Common myeloid progenitor, CD34-positive (primary cell): ENCODE data around the gene CDH1.

ENCODE experiments used
- CTCF ChIA-PET: fragments of 350-600 bp; sonication (Branson Sonifier 250); formaldehyde crosslinking; loops from one replicate; lab custom pipeline; 2021; ENCODE audit warnings: antibody characterized with exemption; lab: Charles Lee
- POLR2A ChIA-PET: fragments of 350-600 bp; sonication (Branson Sonifier 250); formaldehyde crosslinking; loops from one replicate; lab custom pipeline; 2021; ENCODE audit warnings: antibody characterized with exemption; lab: Charles Lee
- DNase-seq, 3 donors: peaks; one replicate each; pipeline versions ENCODE4 v3.0.0 to v3.0.0-alpha.2; 2013
- H3K27ac ChIP-seq, 2 experiments: 1 replicate in 1 of 2; 2 replicates in 1 of 2; pipeline ENCODE4 v1.7.0; 2013; ENCODE audit warnings: inconsistent platforms in 2 of 2, low read length in 2 of 2, mild to moderate bottlenecking in 2 of 2, low read depth in 1 of 2, moderate library complexity in 1 of 2; ENCODE audit not compliant: severe bottlenecking in 2 of 2, insufficient read depth in 1 of 2, poor library complexity in 1 of 2
- H3K27me3 ChIP-seq, 5 experiments: replicated peaks in 2 of 5; 1 replicate in 3 of 5; 2 replicates in 2 of 5; pipeline versions ENCODE4 v1.6.1 to v1.7.0; 2013; ENCODE audit warnings: low read length in 4 of 5, mild to moderate bottlenecking in 2 of 5, moderate library complexity in 2 of 5, inconsistent platforms in 1 of 5; ENCODE audit not compliant: insufficient read depth in 5 of 5, control insufficient read depth in 4 of 5
- H3K36me3 ChIP-seq, 4 experiments: 1 replicate in 2 of 4; 2 replicates in 2 of 4; pipeline versions ENCODE4 v1.6.1 to v1.7.0; 2013; ENCODE audit warnings: low read length in 3 of 4, control low read depth in 1 of 4, mild to moderate bottlenecking in 1 of 4; ENCODE audit not compliant: control insufficient read depth in 4 of 4, insufficient read depth in 4 of 4
- H3K4me1 ChIP-seq, 4 experiments: 1 replicate in 3 of 4; 2 replicates in 1 of 4; pipeline versions ENCODE4 v1.6.1 to v1.7.1; 2013; ENCODE audit warnings: low read length in 3 of 4, mild to moderate bottlenecking in 3 of 4, control low read depth in 1 of 4, inconsistent platforms in 1 of 4, moderate library complexity in 1 of 4; ENCODE audit not compliant: control insufficient read depth in 4 of 4, insufficient read depth in 4 of 4; ENCODE audit errors: control extremely low read depth in 1 of 4
- H3K4me3 ChIP-seq, 7 experiments: 1 replicate in 4 of 7; 2 replicates in 3 of 7; pipeline versions ENCODE4 v1.5.1 to v1.7.0; 2013; ENCODE audit warnings: mild to moderate bottlenecking in 7 of 7, low read length in 6 of 7, moderate library complexity in 6 of 7, inconsistent platforms in 2 of 7, low read depth in 2 of 7, control low read depth in 1 of 7; ENCODE audit not compliant: insufficient read depth in 4 of 7, control insufficient read depth in 1 of 7; ENCODE audit errors: extremely low read depth in 1 of 7
- H3K9me3 ChIP-seq, 5 experiments: 1 replicate in 4 of 5; 2 replicates in 1 of 5; pipeline versions ENCODE4 v1.6.1 to v1.7.1; 2013; ENCODE audit warnings: low read length in 4 of 5, mild to moderate bottlenecking in 2 of 5, inconsistent platforms in 1 of 5, low read depth in 1 of 5, moderate library complexity in 1 of 5; ENCODE audit not compliant: control insufficient read depth in 4 of 5, insufficient read depth in 2 of 5; ENCODE audit errors: control extremely low read depth in 1 of 5
- WGBS: methylation state at CpG from one replicate; pipeline ENCODE4 v1.1.5; 2013; ENCODE audit not compliant: insufficient coverage; 5-methylcytosine and 5-hydroxymethylcytosine counted together

The CDH1 gene

GRCh38 chr16:68704232-68704867 lies 32.7 kb upstream of the CDH1 start:
- Histone ChIP-seq H3K27me3 (peaks cover 0 to 2% (median 0%) of the 10 kb centered on the region in 5 experiments), H3K4me1 (peaks cover 0 to 2% (median 0%) of the 10 kb centered on the region in 4 experiments), H3K27ac (no peak overlapping the region), H3K4me3 (peak overlapping the region in 1 of 7 experiments; percentile 11), H3K36me3 (no peaks in the 10 kb centered on the region), H3K9me3 (no peaks in the 10 kb centered on the region)
- WGBS, result 28% methylated on average over 9 of the region's 15 CpGs
- peak; percentile 61 to 64 (median 61) for DNase-seq
- CTCF ChIA-PET, result interaction anchor here (0.7 to 1.9 kb wide), 4 partner anchors 17 to 166 kb away, joined by 3 to 5 read pairs (median 3); no protein-coding TSS in a partner anchor
- POLR2A ChIA-PET, result no interaction called here

- H3K36me3 ChIP-seq, result no peaks in the 10 kb centered on the region
- H3K9me3 ChIP-seq, result no peaks in the 10 kb centered on the region
- WGBS, result 94% methylated on average over 21 of the region's 27 CpGs
- no peak overlapping the region for H3K4me3 ChIP-seq
- peak in 1 of 3 donors; percentile 8 for DNase-seq
- ChIA-PET POLR2A (no interaction called here), CTCF (interaction anchor here (0.6 to 2.0 kb wide), 3 partner anchors 36 to 416 kb away, joined by 3 to 9 read pairs (median 3); no protein-coding TSS in a partner anchor)
- no peak overlapping the region for H3K27ac ChIP-seq
- H3K27me3 ChIP-seq, result peaks cover 0 to 2% (median 0%) of the 10 kb centered on the region in 5 experiments
- H3K4me1 ChIP-seq, result peaks cover 2 to 11% (median 9%) of the 10 kb centered on the region in 4 experiments
Measured at GRCh38 chr16:68707340-68708152, 29.5 kb upstream of the CDH1 start.

GRCh38 chr16:68710211-68710610 lies 26.9 kb upstream of the CDH1 start:
- Histone ChIP-seq H3K4me3 (no peak overlapping the region), H3K27me3 (no peaks in the 10 kb centered on the region), H3K9me3 (no peaks in the 10 kb centered on the region), H3K4me1 (peaks cover 2 to 11% (median 8%) of the 10 kb centered on the region in 4 experiments), H3K36me3 (no peaks in the 10 kb centered on the region), H3K27ac (no peak overlapping the region)
- CTCF ChIA-PET, result interaction anchor here (1.9 to 2.5 kb wide), 2 partner anchors 90 to 93 kb away, joined by 6 to 9 read pairs; no protein-coding TSS in a partner anchor
- no peak for DNase-seq
- WGBS, result 96% methylated on average over 3 of the region's 5 CpGs
- POLR2A ChIA-PET, result interaction anchor here (0.5 kb wide), 1 partner anchor 284 kb away, joined by 3 read pairs; no protein-coding TSS in a partner anchor

GRCh38 chr16:68711421-68712139 lies 25.5 kb upstream of the CDH1 start:
- Histone ChIP-seq H3K36me3 (no peaks in the 10 kb centered on the region), H3K27me3 (no peaks in the 10 kb centered on the region), H3K4me1 (peaks cover 2 to 11% (median 8%) of the 10 kb centered on the region in 4 experiments), H3K9me3 (no peaks in the 10 kb centered on the region), H3K27ac (no peak overlapping the region), H3K4me3 (peak overlapping the region in 1 of 7 experiments; percentile 26)
- WGBS, result 33% methylated on average over 8 of the region's 14 CpGs
- CTCF ChIA-PET, result interaction anchor here (1.4 to 2.5 kb wide), 2 partner anchors 87 to 91 kb away, joined by 6 to 8 read pairs; no protein-coding TSS in a partner anchor
- peak; percentile 20 to 69 (median 64) for DNase-seq
- POLR2A ChIA-PET, result no interaction called here

GRCh38 chr16:68713361-68713760 lies 23.7 kb upstream of the CDH1 start:
- CTCF ChIA-PET, result interaction anchor here (1.3 kb wide), 1 partner anchor 81 kb away, joined by 4 read pairs; no protein-coding TSS in a partner anchor
- WGBS, result 94% methylated on average over 5 of the region's 6 CpGs

GRCh38 chr16:68715471-68715870 lies 21.6 kb upstream of the CDH1 start:
- H3K4me1 ChIP-seq, result peaks cover 2 to 11% (median 8%) of the 10 kb centered on the region in 4 experiments
- no peak overlapping the region for H3K4me3 ChIP-seq
- H3K27me3 ChIP-seq, result no peaks in the 10 kb centered on the region
- WGBS, result 86% methylated on average over 4 of the region's 5 CpGs
- POLR2A ChIA-PET, result no interaction called here
- peaks cover 0 to 3% (median 0%) of the 10 kb centered on the region in 5 experiments for H3K9me3 ChIP-seq
- no peak overlapping the region for H3K27ac ChIP-seq
- no peak for DNase-seq
- CTCF ChIA-PET, result no interaction called here
- H3K36me3 ChIP-seq, result no peaks in the 10 kb centered on the region

More at GRCh38 chr16:68713361-68713760, 23.7 kb upstream of the CDH1 start:
- no peaks in the 10 kb centered on the region for H3K36me3 ChIP-seq
- no peak overlapping the region for H3K27ac ChIP-seq
- peaks cover 0 to 3% (median 0%) of the 10 kb centered on the region in 5 experiments for H3K9me3 ChIP-seq
- no peak overlapping the region for H3K4me3 ChIP-seq
- no peak for DNase-seq
- POLR2A ChIA-PET, result no interaction called here
- H3K27me3 ChIP-seq, result no peaks in the 10 kb centered on the region
- peaks cover 2 to 11% (median 8%) of the 10 kb centered on the region in 4 experiments for H3K4me1 ChIP-seq
